Astrocyte (in vitro differentiated cells and primary cell): ENCODE results near the gene YAF2. TPM values are rescaled to one million over a fixed set of nuclear protein-coding genes. Genes with fewer than 3 reads are reported as not detected.
"Not testable (repeated sequence)": the region's sequence is repeated elsewhere in the genome, so short reads cannot be mapped to it uniquely, and the experiment has no call there.

Source experiments
- DNase-seq: peaks from one replicate; pipeline ENCODE4 v3.0.0-alpha.2; 2010; ENCODE audit warnings: low read depth
- FAIRE-seq: peaks from 2 replicates; lab custom pipeline; 2011; peaks lifted over from hg19 to GRCh38; lab: Jason Lieb, UNC
- H2AFZ ChIP-seq: 2 replicates; pipeline ENCODE4 v1.6.0; 2012; ENCODE audit warnings: low read depth, low read length, inconsistent platforms
- H3K27ac ChIP-seq: 2 replicates; pipeline ENCODE4 v1.5.1; 2011; ENCODE audit warnings: low read depth, low read length, inconsistent platforms
- H3K27me3 ChIP-seq: 2 replicates; pipeline ENCODE4 v1.6.0; 2011; ENCODE audit warnings: low read length, inconsistent platforms; ENCODE audit not compliant: insufficient read depth
- H3K36me3 ChIP-seq: 2 replicates; pipeline ENCODE4 v1.5.1; 2011; ENCODE audit warnings: low read length, inconsistent platforms; ENCODE audit not compliant: insufficient read depth
- H3K4me1 ChIP-seq: 2 replicates; pipeline ENCODE4 v1.5.1; 2011; ENCODE audit warnings: low read length, inconsistent platforms; ENCODE audit not compliant: insufficient read depth
- H3K4me2 ChIP-seq: 2 replicates; pipeline ENCODE4 v1.6.0; 2012; ENCODE audit warnings: low read length, inconsistent platforms
- H3K4me3 ChIP-seq: 2 replicates; pipeline ENCODE4 v1.5.1; 2011; ENCODE audit warnings: low read depth, mild to moderate bottlenecking, low read length, inconsistent platforms; ENCODE audit not compliant: insufficient read depth
- H3K79me2 ChIP-seq: 2 replicates; pipeline ENCODE4 v1.6.0; 2012; ENCODE audit warnings: mild to moderate bottlenecking, low read length, inconsistent platforms; ENCODE audit not compliant: insufficient read depth
- H3K9ac ChIP-seq: 2 replicates; pipeline ENCODE4 v1.6.0; 2012; ENCODE audit warnings: mild to moderate bottlenecking, low read length, inconsistent platforms
- H3K9me3 ChIP-seq: 2 replicates; pipeline ENCODE4 v1.5.1; 2012; ENCODE audit warnings: low read depth, mild to moderate bottlenecking, low read length, inconsistent platforms; ENCODE audit not compliant: insufficient read depth
- H4K20me1 ChIP-seq: 2 replicates; pipeline ENCODE4 v1.6.0; 2012; ENCODE audit warnings: low read length, inconsistent platforms; ENCODE audit not compliant: insufficient read depth
- H3K27ac Mint-ChIP-seq: one replicate; pipeline ENCODE4 v1.8.0; 2021; ENCODE audit warnings: mild to moderate bottlenecking, mixed read lengths; ENCODE audit not compliant: unreplicated experiment
- H3K27me3 Mint-ChIP-seq: one replicate; pipeline ENCODE4 v1.8.0; 2021; ENCODE audit warnings: low read depth, mixed read lengths; ENCODE audit not compliant: unreplicated experiment
- H3K36me3 Mint-ChIP-seq: one replicate; pipeline ENCODE4 v1.8.0; 2021; ENCODE audit warnings: low read depth, mixed read lengths; ENCODE audit not compliant: unreplicated experiment
- H3K4me1 Mint-ChIP-seq: one replicate; pipeline ENCODE4 v1.8.0; 2021; ENCODE audit warnings: low read depth, mixed read lengths; ENCODE audit not compliant: unreplicated experiment
- H3K4me3 Mint-ChIP-seq: one replicate; pipeline ENCODE4 v1.8.0; 2021; ENCODE audit warnings: mild to moderate bottlenecking, moderate library complexity, mixed read lengths; ENCODE audit not compliant: unreplicated experiment
- H3K9me3 Mint-ChIP-seq: one replicate; pipeline ENCODE4 v1.8.0; 2021; ENCODE audit warnings: mild to moderate bottlenecking, mixed read lengths; ENCODE audit not compliant: unreplicated experiment
- CTCF ChIP-seq: IDR thresholded peaks from 2 replicates; pipeline ENCODE4 v1.5.1; 2011; ENCODE audit warnings: low read depth, mild to moderate bottlenecking, inconsistent platforms, low read length, moderate library complexity; ENCODE audit not compliant: insufficient read depth
- EZH2 ChIP-seq: IDR thresholded peaks from 2 replicates; pipeline ENCODE4 v1.6.1; 2012; ENCODE audit warnings: mild to moderate bottlenecking, low read length, inconsistent platforms; ENCODE audit not compliant: insufficient read depth
- total RNA-seq: library from RNA; stranded (reverse); gene quantifications from 2 replicates; pipeline ENCODE4 v1.2.1, GENCODE V29; 2021

Gene YAF2
- total RNA-seq, 1 donor from 2014 or later: 28.6 TPM

- no peak overlapping the region for H2AFZ ChIP-seq
- peaks cover 2% of the 10 kb centered on the region for H3K9me3 Mint-ChIP-seq
- no peaks in the 10 kb centered on the region for H3K79me2 ChIP-seq
- no peaks in the 10 kb centered on the region for H3K36me3 ChIP-seq
- H4K20me1 ChIP-seq: no peaks in the 10 kb centered on the region
- H3K4me1 Mint-ChIP-seq: no peaks in the 10 kb centered on the region
- no peak overlapping the region for H3K4me3 Mint-ChIP-seq
- H3K36me3 Mint-ChIP-seq: peaks cover 3% of the 10 kb centered on the region
- H3K9ac ChIP-seq: no peak overlapping the region
- DNase-seq (no peak), FAIRE-seq (no peak)
- no peaks in the 10 kb centered on the region for H3K4me1 ChIP-seq
- H3K9me3 ChIP-seq: no peaks in the 10 kb centered on the region
- H3K27me3 ChIP-seq: no peaks in the 10 kb centered on the region
- no peak overlapping the region for H3K27ac ChIP-seq
- no peaks in the 10 kb centered on the region for H3K27me3 Mint-ChIP-seq
- no peak overlapping the region for H3K4me3 ChIP-seq
- TF ChIP-seq CTCF: no peak
- TF ChIP-seq EZH2: no peak
- H3K27ac Mint-ChIP-seq: no peak overlapping the region
- no peak overlapping the region for H3K4me2 ChIP-seq
Measured at GRCh38 chr12:42255866-42256261, 17.8 kb upstream of the YAF2 start.

- no peak overlapping the region for H3K27ac ChIP-seq
- no peaks in the 10 kb centered on the region for H3K4me1 ChIP-seq
- no peak overlapping the region for H3K4me3 ChIP-seq
- no peaks in the 10 kb centered on the region for H3K9me3 ChIP-seq
- no peak overlapping the region for H3K4me2 ChIP-seq
- H4K20me1 ChIP-seq: no peaks in the 10 kb centered on the region
- H3K27me3 ChIP-seq: no peaks in the 10 kb centered on the region
- H3K79me2 ChIP-seq: no peaks in the 10 kb centered on the region
- FAIRE-seq: no peak
- Mint-ChIP-seq H3K4me3 (no peak overlapping the region), H3K9me3 (peaks cover 2% of the 10 kb centered on the region), H3K36me3 (peaks cover 3% of the 10 kb centered on the region), H3K27ac (no peak overlapping the region), H3K4me1 (no peaks in the 10 kb centered on the region), H3K27me3 (peaks cover 4% of the 10 kb centered on the region)
- DNase-seq: no peak
- TF ChIP-seq CTCF: no peak
- no peak for TF ChIP-seq EZH2
- H3K9ac ChIP-seq: no peak overlapping the region
- H3K36me3 ChIP-seq: no peaks in the 10 kb centered on the region
- no peak overlapping the region for H2AFZ ChIP-seq
Measured at GRCh38 chr12:42255221-42255865, 17.3 kb upstream of the YAF2 start.

GRCh38 chr12:42252645-42253044, 14.6 kb upstream of the YAF2 start:
- not testable (repeated sequence) for H2AFZ ChIP-seq, H3K4me1 Mint-ChIP-seq, H3K9me3 Mint-ChIP-seq, H3K27ac ChIP-seq, H3K4me3 ChIP-seq, DNase-seq, H3K36me3 ChIP-seq, H3K79me2 ChIP-seq, H3K4me3 Mint-ChIP-seq, H3K27me3 ChIP-seq, H4K20me1 ChIP-seq, H3K27ac Mint-ChIP-seq, H3K9me3 ChIP-seq, H3K36me3 Mint-ChIP-seq, H3K9ac ChIP-seq, H3K4me1 ChIP-seq, FAIRE-seq, H3K4me2 ChIP-seq
- H3K27me3 Mint-ChIP-seq: peaks cover 12% of the 10 kb centered on the region

GRCh38 chr12:42249033-42249432, 11.0 kb upstream of the YAF2 start:
- FAIRE-seq, H3K9me3 Mint-ChIP-seq: not testable (repeated sequence)

More at GRCh38 chr12:42249033-42249432, 11.0 kb upstream of the YAF2 start:
- H3K79me2 ChIP-seq, H3K4me3 Mint-ChIP-seq, H3K4me1 ChIP-seq, H3K9ac ChIP-seq, H3K27ac ChIP-seq, H3K27ac Mint-ChIP-seq, H4K20me1 ChIP-seq, H3K27me3 ChIP-seq, H3K9me3 ChIP-seq, H3K36me3 ChIP-seq, H3K36me3 Mint-ChIP-seq, DNase-seq, H3K4me1 Mint-ChIP-seq, H3K4me3 ChIP-seq, H3K4me2 ChIP-seq, H2AFZ ChIP-seq: not testable (repeated sequence)
- peaks cover 17% of the 10 kb centered on the region for H3K27me3 Mint-ChIP-seq
